GM23248 (cell line): ENCODE data around the gene DYSF.

Source experiments
- EZH2 ChIP-seq: fragments of 200-600 bp; sonication (generic); IDR thresholded peaks from 2 replicates; pipeline ENCODE4 v1.6.1; 2018; ENCODE audit warnings: antibody characterized with exemption, mild to moderate bottlenecking; ENCODE audit not compliant: insufficient read depth, poor library complexity, severe bottlenecking
- EZH2phosphoT487 ChIP-seq: fragments of 200-600 bp; sonication (generic); IDR thresholded peaks from 2 replicates; pipeline ENCODE4 v1.6.1; 2018; ENCODE audit warnings: antibody characterized with exemption, moderate library complexity, mild to moderate bottlenecking, low read depth; ENCODE audit not compliant: insufficient read depth

DNA sequence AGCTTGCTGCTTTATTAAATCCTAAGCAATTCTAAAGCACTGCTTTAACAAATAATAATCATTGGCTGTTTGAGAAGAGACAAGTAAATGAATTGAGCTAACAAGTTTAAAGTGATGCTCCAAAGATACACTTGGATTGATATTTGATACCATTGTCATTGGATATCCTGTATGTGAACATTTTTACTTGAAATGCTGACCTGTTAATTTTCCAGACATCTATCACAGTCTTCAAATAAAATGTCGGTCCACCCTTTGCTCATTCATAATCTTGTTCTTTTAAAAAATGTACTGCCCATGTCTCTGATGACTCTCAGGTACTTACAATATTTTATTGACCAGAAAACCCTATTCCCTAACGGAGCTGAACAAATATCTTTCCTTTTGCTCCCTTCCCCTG is 202.1 kb downstream of the DYSF start:
- no peak for TF ChIP-seq EZH2phosphoT487
- TF ChIP-seq EZH2 = no peak
